ENCODE results near the gene CPEB4.

DNA sequence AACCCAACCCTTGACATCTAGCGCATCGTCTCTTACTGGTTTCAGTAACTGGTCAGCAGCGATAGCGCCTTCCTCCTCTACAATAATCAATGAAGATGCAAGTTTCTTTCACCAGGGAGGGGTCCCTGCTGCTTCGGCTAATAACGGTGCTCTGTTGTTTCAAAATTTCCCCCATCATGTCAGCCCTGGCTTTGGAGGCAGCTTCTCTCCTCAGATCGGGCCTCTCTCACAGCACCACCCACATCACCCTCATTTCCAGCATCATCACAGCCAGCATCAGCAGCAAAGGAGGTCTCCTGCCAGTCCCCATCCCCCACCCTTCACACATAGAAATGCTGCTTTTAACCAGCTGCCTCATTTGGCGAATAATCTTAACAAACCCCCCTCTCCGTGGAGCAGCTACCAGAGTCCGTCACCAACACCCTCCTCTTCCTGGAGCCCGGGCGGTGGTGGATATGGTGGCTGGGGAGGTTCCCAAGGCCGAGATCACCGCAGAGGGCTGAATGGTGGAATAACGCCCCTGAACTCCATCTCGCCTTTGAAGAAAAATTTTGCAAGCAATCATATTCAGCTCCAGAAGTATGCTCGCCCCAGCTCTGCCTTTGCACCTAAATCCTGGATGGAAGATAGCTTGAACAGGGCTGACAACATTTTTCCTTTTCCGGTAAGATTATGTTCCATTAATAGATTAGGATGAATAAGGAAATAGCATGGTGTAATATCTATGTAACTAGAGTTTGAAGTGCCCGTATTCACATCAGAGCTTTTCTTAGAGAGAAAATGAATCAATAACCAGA is 2.2 kb downstream of the CPEB4 start:
- TF ChIP-seq GATA2 (IDR thresholded peaks at IDR 0.05; ENCODE audit: low read depth, low read length) (no peak), GATA3 (IDR thresholded peaks at IDR 0.05; ENCODE audit: low read depth, low read length) (no peak)

Data from SH-SY5Y (cell line).